GM12891 (cell line): ENCODE measurements around the gene FZD10.

Experiments used
- DNase-seq: peaks from one replicate; pipeline ENCODE4 v3.0.0; 2011; ENCODE audit warnings: low spot score; ENCODE audit not compliant: insufficient read length
- FAIRE-seq: peaks from 2 replicates; lab custom pipeline; 2011; peaks lifted over from hg19 to GRCh38; lab: Jason Lieb, UNC
- PAX5 ChIP-seq: IDR thresholded peaks from 2 replicates; pipeline ENCODE4 v1.6.1; 2011; ENCODE audit warnings: low read length, moderate library complexity, mild to moderate bottlenecking; ENCODE audit not compliant: insufficient read depth, severe bottlenecking
- POLR2A ChIP-seq: IDR thresholded peaks from 2 replicates; pipeline ENCODE4 v1.6.1; 2011; ENCODE audit warnings: low read depth, low read length, control low read depth
- POLR2AphosphoS5 ChIP-seq: IDR thresholded peaks from 2 replicates; pipeline ENCODE4 v1.6.1; 2011; ENCODE audit warnings: low read depth, low read length, control low read depth
- POU2F2 ChIP-seq: IDR thresholded peaks from 2 replicates; pipeline ENCODE4 v1.6.1; 2011; ENCODE audit warnings: low read depth, mild to moderate bottlenecking, control low read depth, low read length, moderate library complexity
- SPI1 ChIP-seq: IDR thresholded peaks from 2 replicates; pipeline ENCODE4 v1.6.1; 2011; ENCODE audit warnings: low read depth, low read length, control low read depth
- TAF1 ChIP-seq: IDR thresholded peaks from 2 replicates; pipeline ENCODE4 v1.6.1; 2011; ENCODE audit warnings: low read depth, low read length, control low read depth

FZD10 gene

DNA sequence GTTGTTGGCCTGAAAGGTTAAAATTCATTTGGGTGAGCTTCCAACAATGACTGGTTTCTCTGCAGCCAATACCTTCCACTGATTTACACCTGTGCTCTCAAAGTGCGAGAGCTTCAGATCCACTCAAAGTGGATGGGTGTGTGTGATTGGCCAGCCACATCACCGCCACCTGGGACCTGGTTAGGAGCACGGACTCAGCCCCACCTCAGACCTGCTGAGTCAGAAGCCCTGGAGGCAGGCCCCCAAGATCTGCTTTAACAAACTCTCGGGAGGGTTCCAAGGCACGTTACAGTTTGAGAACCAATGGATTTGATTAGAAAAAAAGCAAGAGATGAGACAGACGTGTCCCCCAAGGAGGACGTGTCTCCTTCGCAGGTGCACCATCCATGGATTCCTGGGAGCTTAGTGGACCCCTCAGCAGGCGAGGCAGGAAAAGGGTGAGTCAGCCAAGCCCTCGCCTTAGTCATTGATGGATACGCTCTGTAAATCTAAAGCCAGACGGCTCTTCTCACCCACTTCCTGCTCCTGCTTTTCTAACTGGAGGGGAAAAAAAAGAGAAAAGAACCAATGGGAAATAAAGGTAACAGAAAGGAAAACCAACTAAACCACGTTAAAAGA, 24.5 kb downstream of the FZD10 start:
- FAIRE-seq, result no peak
- TF ChIP-seq PAX5, result no peak
- no peak for TF ChIP-seq POLR2A
- TF ChIP-seq POLR2AphosphoS5, result no peak
- no peak for TF ChIP-seq SPI1
- no peak for TF ChIP-seq TAF1
- TF ChIP-seq POU2F2, result no peak
- no peak for DNase-seq

DNA sequence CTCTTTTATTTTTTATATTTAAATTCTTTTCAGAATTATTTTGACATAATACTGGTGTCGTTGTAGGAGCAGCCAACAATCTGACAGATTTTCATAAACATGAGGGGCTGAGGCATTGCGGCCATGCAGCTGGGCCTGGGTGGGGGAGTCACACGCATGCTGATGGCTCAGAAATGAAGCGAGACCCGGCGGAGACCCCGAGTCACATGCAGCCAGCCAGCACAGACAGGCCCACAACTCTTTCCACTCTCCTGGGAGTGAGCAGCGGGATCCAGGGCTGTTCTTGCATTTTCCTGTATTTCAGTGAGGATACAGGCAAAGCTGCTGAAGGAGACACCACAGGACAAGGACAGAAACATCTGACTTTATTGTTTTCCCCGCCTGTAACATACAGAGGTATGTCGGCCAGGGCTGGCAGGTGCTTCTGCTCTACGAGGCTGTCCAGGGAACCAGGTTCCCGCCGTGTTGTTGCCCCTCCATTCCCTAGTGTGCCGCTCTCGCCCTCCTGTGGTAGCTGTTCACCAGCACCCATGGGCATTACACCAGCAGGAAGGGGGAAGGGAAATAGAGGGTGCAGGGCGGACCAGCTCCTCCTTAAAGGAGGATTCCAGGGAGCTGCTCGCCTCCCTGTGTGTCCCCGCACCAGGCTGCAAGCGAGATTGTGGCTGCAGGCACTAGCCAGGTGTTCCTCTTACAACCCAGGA, 30.5 kb downstream of the FZD10 start:
- TF ChIP-seq PAX5 (no peak), POLR2A (no peak), POLR2AphosphoS5 (no peak), POU2F2 (no peak), SPI1 (no peak), TAF1 (no peak)
- FAIRE-seq (no peak), DNase-seq (no peak)

DNA sequence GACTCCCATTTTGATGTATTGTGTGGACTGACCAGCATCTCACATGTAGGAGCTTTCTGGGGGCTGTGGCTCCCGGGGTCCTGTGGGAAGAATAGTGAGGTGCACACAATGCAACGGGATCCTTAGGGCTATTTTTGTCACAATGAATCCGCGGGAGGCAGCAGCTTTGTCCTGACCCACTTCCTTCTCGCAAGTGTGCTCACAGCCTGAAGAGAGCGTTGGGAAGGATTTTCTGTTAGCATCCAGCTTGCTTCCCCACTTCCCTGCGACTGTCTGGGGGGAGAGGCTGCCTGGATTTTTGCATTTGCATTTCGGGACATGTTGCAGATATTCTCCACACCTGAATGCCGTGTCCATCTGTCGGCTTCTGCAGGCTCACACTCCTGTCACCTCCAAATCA, 31.9 kb downstream of the FZD10 start:
- FAIRE-seq (no peak), DNase-seq (no peak)
- TF ChIP-seq POLR2A, result no peak
- TF ChIP-seq PAX5, result no peak
- no peak for TF ChIP-seq SPI1
- no peak for TF ChIP-seq POU2F2
- no peak for TF ChIP-seq TAF1

DNA sequence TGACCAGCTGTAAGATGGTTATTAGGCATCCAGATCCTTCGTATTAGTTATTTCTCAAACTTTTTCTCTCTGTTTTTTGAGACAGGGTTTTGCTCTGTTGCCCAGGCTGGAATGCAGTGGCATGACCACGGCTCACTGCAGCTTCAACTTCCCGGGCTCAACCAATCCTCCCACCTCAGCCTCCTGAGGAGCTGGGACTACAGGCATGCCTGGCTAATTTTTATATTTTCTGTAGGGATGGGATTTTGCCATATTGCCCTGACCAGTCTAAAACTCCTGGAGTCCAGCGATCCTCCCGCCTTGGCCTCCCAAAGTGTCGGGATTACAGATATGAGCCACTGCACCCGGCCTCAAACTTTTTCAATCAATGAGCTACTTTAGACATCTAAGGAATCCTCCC, 33.1 kb downstream of the FZD10 start:
- no peak for FAIRE-seq
- no peak for DNase-seq
- TF ChIP-seq POU2F2 (no peak), POLR2A (no peak), SPI1 (no peak), TAF1 (no peak), POLR2AphosphoS5 (no peak), PAX5 (no peak)

DNA sequence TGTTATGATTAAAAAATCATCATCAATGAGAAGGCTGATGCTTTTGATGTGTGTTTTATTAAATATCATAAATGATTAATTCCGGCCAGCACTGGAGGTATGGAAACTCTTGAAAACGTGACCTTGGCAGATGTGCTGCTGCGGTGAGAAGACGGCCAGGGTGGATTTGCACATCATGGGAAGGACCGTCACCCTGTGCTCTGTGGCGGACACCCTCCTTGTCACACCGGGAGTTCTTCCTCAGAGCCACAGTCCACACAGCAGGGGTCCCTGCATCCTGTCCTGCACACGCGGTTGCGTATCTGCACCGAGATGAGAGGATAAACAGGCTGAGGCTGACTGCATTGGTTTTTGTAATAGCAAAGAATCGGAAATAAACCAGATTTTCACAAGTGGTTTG, 33.5 kb downstream of the FZD10 start:
- TF ChIP-seq PAX5, result no peak
- TF ChIP-seq POU2F2, result no peak
- TF ChIP-seq POLR2A, result no peak
- no peak for TF ChIP-seq TAF1
- TF ChIP-seq SPI1, result no peak
- no peak for TF ChIP-seq POLR2AphosphoS5
- DNase-seq (no peak), FAIRE-seq (no peak)

DNA sequence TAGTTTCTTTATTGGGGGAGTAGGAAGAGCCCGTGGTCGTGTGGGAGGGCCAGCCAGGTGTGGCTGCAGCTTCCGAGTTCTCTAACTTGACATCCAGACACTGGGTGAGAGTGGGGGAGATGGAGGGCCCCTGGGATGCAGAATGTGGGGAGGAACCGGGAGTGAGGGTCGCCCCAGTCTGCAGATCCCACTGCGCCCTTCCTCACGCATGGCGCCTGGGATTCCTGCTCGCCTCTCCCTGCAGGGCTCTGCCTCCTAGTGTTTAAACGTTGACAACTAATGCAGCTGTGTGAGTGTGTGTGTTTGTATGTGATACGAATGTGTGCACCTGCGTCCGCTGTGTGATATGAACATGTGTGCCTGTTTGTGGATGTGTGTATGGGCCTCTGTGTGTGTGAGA, 34.6 kb downstream of the FZD10 start:
- TF ChIP-seq POU2F2, result no peak
- no peak for TF ChIP-seq POLR2AphosphoS5
- TF ChIP-seq TAF1, result no peak
- TF ChIP-seq PAX5, result no peak
- TF ChIP-seq SPI1, result no peak
- no peak for TF ChIP-seq POLR2A
- FAIRE-seq (no peak), DNase-seq (no peak)

DNA sequence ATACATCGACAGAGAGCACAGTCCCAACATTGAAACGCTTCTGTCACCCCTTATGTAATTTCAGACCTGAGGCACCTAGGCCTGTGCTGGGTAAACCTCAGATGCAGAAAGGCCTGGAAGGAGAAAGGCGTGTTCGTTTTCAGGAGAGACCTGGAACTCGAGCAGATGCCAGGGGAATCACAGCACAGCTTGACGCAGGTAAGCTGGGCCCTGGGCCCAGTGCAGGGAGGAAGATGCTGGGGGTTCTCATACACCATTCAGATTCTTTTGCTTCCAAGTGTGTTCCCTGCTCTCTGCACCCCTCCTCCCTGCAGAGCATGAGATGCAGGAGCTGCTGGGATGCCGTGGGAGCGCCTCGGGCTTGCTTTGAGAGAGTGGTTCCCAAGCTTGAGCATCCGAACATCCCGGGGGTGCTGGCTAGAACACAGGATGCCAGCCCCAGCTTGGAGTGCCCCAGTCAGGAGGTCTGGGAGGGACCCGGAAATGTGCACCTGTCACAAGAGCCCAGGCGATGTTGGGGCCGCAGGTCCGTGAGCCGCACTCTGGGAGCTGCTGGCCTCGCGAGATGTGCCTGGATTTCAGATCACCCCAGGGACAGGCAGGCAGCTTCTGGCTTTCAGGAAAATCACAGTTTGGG, 35.9 kb downstream of the FZD10 start:
- no peak for FAIRE-seq
- TF ChIP-seq POLR2A (no peak), TAF1 (no peak), POLR2AphosphoS5 (no peak), POU2F2 (no peak), SPI1 (no peak), PAX5 (no peak)
- no peak for DNase-seq

DNA sequence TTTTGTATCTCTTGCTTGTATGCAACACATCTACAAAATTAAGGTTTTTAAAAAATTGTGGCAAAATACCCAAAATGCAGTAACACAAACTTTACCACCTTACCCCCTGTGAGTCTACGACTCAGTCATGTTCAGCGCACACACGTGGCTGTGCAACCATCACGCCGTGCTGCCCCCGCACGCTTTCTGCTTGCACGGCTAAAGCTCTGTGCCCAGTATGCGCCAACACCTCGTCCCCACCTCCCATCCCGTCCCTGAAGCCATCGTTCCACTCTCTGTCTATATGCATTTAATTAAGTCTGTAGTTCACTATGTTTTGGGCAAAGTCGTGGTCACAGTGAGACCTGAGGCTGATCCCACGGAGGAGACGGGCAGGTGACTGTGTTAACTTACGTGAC, 36.4 kb downstream of the FZD10 start:
- TF ChIP-seq POLR2A (no peak), POU2F2 (no peak)
- FAIRE-seq, result no peak
- no peak for DNase-seq

DNA sequence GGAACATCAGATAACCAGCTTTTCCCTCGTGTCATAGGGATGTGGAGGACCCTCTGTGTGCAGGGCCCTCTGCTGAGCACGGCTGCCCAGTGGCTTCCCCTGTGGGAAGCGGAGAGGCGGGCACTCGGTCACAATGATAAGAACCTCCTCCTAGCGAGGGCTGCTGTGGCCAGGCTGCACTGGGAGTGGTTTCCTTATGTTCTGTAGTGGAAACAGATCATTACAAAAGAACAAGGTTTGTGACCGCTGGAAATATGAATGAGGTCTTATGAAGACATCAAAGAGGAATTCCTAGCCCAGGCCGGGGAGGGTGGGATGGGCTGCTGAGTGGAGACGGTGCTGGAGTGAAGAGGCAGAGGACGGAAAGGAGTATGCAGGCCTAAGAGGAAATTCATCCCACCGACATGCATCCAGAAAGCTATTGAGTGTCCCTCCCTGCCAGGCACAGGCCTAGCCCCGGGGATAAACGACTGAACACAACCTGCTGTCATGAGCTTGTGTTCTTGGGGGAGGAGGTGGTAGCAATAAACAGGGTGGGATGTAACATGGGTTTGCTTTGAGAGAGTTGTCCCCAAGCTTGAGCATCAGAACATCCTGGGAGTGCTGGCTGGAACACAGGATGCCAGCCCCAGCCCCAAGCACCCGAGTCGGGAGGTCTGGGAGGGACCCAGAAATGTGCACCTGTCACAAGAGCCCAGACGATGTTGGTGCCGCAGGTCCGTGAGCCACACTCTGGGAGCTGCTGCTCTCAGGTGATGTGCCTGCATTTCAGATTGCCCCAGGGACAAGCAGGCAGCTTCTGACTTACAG, 37.5 kb downstream of the FZD10 start:
- no peak for DNase-seq
- no peak for TF ChIP-seq POLR2A
- no peak for TF ChIP-seq SPI1
- no peak for TF ChIP-seq TAF1
- no peak for FAIRE-seq
